Sigmoid colon (tissue), 7 donors: ENCODE results near the gene ELOVL7. TPM values are rescaled to one million over a fixed set of nuclear protein-coding genes. Genes with fewer than 3 reads are reported as not detected.

Experiments used
- DNase-seq: peaks from one replicate; pipeline ENCODE4 v3.0.0-alpha.2; 2019
- H3K27ac ChIP-seq, 4 donors: fragments of 200-600 bp; sonication (generic); one replicate each; pipeline ENCODE4 v1.5.1; 2016 to 2019; ENCODE audit warnings: mild to moderate bottlenecking in 1 of 4
- H3K27me3 ChIP-seq, 3 donors: fragments of 200-600 bp; sonication (generic); one replicate each; pipeline ENCODE4 v1.5.1; 2019; ENCODE audit warnings: mild to moderate bottlenecking in 1 of 3
- H3K36me3 ChIP-seq, 4 donors: fragments of 200-600 bp; sonication (generic); one replicate each; pipeline ENCODE4 v1.5.1; 2016 to 2019
- H3K4me1 ChIP-seq, 4 donors: fragments of 200-600 bp; sonication (generic); one replicate each; pipeline ENCODE4 v1.5.1; 2017 to 2019
- H3K4me3 ChIP-seq, 4 donors: fragments of 200-600 bp; sonication (generic); one replicate each; pipeline ENCODE4 v1.5.1; 2017 to 2019; ENCODE audit warnings: mild to moderate bottlenecking in 2 of 4, moderate library complexity in 1 of 4
- H3K9me3 ChIP-seq, 4 donors: fragments of 200-600 bp in 3 of 4; sonication (generic) in 3 of 4; one replicate each; pipeline versions ENCODE4 v1.5.1 to v1.6.1; 2013 to 2019
- EP300 ChIP-seq, 4 donors: sonication (generic); formaldehyde crosslinking; IDR thresholded peaks; one replicate each; pipeline ENCODE4 v1.6.1; 2017; ENCODE audit warnings: antibody characterized with exemption in 4 of 4
- POLR2A ChIP-seq, 2 donors: fragments of 450-650 bp; IDR thresholded peaks; one replicate each; pipeline ENCODE4 v1.6.1; 2016; ENCODE audit warnings: antibody characterized with exemption in 2 of 2, mild to moderate bottlenecking in 2 of 2, moderate library complexity in 2 of 2
- POLR2AphosphoS5 ChIP-seq, 4 donors: sonication (generic); formaldehyde crosslinking; IDR thresholded peaks; one replicate each; pipeline ENCODE4 v1.6.1; 2017; ENCODE audit warnings: antibody characterized with exemption in 4 of 4
- WGBS, 2 donors: extraction: QIAGEN DNeasy Blood & Tissue Kit; methylation state at CpG; one replicate each; pipeline ENCODE4 v1.1.7; 2013; 5-methylcytosine and 5-hydroxymethylcytosine counted together
- intact Hi-C: fragments of 100-400 bp; cut with DNase I; formaldehyde crosslinking; loops from one replicate; pipeline ENCODE4 v1.15.1; 2023
- polyA plus RNA-seq, 3 donors: library from polyadenylated mRNA; stranded (reverse); fragments of 200-250 nt; gene quantifications; one replicate each; pipeline ENCODE4 v1.2.3, GENCODE V29; 2013
- total RNA-seq, 4 donors: library from RNA; depleted of rRNA; stranded (reverse); fragments of >200 nt; gene quantifications; one replicate each; pipeline ENCODE4 v1.1.0, GENCODE V29; 2016
- TF ChIP-seq, protein P1 (sequence below), 4 experiments: fragments of 450-650 bp in 3 of 4; fragments of 200-600 bp in 1 of 4; IDR thresholded peaks; one replicate each; pipeline ENCODE4 v1.5.1; 2016 to 2019; ENCODE audit warnings: antibody characterized with exemption in 4 of 4, mild to moderate bottlenecking in 3 of 4, moderate library complexity in 2 of 4
- donor health status: healthy with polysubstance abuse.
- donor health status: Bipolar disorder and iron deficiency.
- donor health status: healthy.

The ELOVL7 gene
- total RNA-seq (1 to 10 TPM; 1.4 to 2.7 (median 2.1) TPM), polyA plus RNA-seq (1 to 10 TPM; 1.2 to 8.9 (median 5.5) TPM)

DNA sequence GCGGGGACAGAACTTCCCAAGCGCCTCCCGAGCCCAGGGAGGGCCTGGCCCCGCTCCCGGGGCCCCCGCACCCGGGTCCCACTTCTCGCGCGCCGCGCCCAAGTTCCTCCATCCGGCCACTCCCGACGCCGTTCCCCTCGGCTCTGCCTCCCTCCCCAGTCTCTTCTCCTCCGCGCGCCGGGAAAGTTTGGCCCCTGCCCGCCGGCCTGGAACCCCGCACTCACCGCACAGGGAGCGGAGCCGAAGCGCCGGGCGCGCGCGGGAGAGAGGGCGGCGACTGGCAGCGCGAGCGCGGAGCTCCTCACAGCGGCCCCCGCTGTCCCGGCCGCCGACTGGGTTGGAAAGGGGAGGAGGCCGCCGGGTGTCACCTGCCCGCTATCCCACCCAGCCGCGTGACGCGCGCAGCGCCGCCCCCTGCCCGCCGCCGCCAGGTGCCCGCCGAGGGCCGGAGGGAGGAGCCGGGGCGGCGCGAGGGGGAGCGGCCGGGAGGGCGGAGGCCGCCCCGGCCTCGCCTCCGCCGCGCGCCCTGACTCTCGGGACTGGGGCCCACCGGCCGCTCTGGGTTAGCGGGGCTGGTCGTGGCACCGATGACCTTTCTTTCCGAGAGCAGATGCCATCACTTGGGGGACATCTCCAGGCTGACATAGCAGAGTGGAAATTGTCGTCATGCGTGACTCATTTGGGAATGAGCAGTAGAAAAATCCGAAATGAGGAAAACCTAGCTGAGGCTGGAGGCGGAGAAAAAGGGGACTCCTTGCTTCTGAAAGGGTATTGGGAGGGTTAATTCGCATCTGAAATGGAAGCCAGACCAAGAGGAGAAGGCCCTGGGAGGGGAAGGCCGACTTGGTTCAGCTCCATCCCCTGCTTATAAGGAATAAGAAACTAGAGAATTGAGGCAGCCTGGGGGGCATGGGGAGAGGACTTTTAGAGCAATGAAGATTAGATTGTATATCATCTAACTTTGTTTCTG, at the start of gene ELOVL7:
Gene ELOVL7 (minus strand): TSS at position 334 of the 970 bp plus-strand sequence. CDS start 56,872 bp downstream, outside the sequence.
- Histone ChIP-seq H3K9me3 (no peaks in the 10 kb centered on the region), H3K4me3 (peak within 1 kb of the TSS; percentile 34 to 69 (median 54)), H3K27ac (peak within 1 kb of the TSS in 2 of 4 donors; percentile 6 to 56), H3K27me3 (peaks cover 9 to 68% (median 22%) of the 10 kb centered on the region in 3 donors), H3K4me1 (peaks cover 0 to 21% (median 14%) of the 10 kb centered on the region in 4 donors), H3K36me3 (no peaks in the 10 kb centered on the region)
- no peak for DNase-seq
- 1% methylated on average over 87 of the region's 87 CpGs for WGBS, 2 donors
- TF ChIP-seq POLR2AphosphoS5 (IDR thresholded peaks at IDR 0.05) (peak in 1 of 4 donors; percentile 10), POLR2A (IDR thresholded peaks at IDR 0.05) (peak in 1 of 2 donors; percentile 9), EP300 (IDR thresholded peaks at IDR 0.05) (no peak)
- TF ChIP-seq, protein P1, sequence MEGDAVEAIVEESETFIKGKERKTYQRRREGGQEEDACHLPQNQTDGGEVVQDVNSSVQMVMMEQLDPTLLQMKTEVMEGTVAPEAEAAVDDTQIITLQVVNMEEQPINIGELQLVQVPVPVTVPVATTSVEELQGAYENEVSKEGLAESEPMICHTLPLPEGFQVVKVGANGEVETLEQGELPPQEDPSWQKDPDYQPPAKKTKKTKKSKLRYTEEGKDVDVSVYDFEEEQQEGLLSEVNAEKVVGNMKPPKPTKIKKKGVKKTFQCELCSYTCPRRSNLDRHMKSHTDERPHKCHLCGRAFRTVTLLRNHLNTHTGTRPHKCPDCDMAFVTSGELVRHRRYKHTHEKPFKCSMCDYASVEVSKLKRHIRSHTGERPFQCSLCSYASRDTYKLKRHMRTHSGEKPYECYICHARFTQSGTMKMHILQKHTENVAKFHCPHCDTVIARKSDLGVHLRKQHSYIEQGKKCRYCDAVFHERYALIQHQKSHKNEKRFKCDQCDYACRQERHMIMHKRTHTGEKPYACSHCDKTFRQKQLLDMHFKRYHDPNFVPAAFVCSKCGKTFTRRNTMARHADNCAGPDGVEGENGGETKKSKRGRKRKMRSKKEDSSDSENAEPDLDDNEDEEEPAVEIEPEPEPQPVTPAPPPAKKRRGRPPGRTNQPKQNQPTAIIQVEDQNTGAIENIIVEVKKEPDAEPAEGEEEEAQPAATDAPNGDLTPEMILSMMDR (IDR thresholded peaks at IDR 0.05) = no peak
- intact Hi-C loops = no loop called here

DNA sequence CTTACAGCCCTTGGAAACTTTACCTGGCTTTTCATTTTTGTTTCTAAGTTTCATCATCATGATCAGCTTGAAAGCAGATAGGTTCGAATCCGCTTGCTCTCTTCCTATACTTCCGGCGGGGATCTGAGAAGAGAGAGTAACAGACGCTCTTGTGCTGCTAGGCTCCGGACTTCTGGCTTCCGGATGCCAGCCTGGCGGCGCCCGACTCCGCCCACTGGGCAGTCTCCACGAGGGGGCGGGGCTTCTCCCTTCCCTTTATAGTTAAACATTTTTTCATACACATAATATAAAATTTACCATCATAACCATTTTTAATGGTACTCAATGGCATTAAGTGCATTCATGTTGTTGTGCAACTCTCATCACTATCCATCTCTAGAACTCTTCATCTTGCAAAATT, 49.5 kb upstream of the ELOVL7 start:
- Histone ChIP-seq H3K4me3 (no peak overlapping the region), H3K27me3 (no peaks in the 10 kb centered on the region), H3K4me1 (no peaks in the 10 kb centered on the region), H3K36me3 (peaks cover 3 to 46% (median 5%) of the 10 kb centered on the region in 4 donors), H3K9me3 (no peaks in the 10 kb centered on the region), H3K27ac (no peak overlapping the region)
- WGBS, 2 donors = 97% methylated on average over 13 of the region's 13 CpGs
- intact Hi-C loops = no loop called here
- no peak for DNase-seq
- TF ChIP-seq, protein P1 (IDR thresholded peaks at IDR 0.05) = no peak
- TF ChIP-seq POLR2AphosphoS5 (IDR thresholded peaks at IDR 0.05) = no peak
- TF ChIP-seq EP300 (IDR thresholded peaks at IDR 0.05) = no peak
- TF ChIP-seq POLR2A (IDR thresholded peaks at IDR 0.05) = no peak

DNA sequence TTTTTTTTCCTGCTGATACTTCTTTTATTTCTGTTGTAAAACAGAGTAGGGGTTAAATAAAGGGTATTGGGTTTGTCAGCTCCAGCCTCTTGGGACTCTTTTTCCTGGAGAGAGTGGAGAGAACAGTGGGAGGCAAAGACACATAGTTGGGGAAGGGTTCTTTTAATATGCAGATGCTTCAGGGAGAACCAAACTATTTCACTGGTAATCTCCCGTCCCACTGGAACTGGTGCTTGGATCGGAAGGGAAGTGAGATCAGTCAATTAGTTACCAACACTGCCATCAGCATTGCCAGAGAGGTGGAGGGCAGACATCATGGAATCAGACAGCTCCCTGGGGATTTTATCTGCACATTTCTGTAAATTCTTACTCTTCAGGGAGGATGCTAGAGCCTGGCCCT, 47.6 kb upstream of the ELOVL7 start:
- H3K36me3 ChIP-seq = peaks cover 3 to 28% (median 5%) of the 10 kb centered on the region in 4 donors
- intact Hi-C loops = no loop called here
- H3K4me3 ChIP-seq = no peak overlapping the region
- no peak for DNase-seq
- TF ChIP-seq POLR2A (IDR thresholded peaks at IDR 0.05) (no peak), POLR2AphosphoS5 (IDR thresholded peaks at IDR 0.05) (no peak), EP300 (IDR thresholded peaks at IDR 0.05) (no peak)
- TF ChIP-seq, protein P1 (IDR thresholded peaks at IDR 0.05) = no peak
- no peak overlapping the region for H3K27ac ChIP-seq
- no peaks in the 10 kb centered on the region for H3K27me3 ChIP-seq
- no peaks in the 10 kb centered on the region for H3K9me3 ChIP-seq
- WGBS, 2 donors = 97 to 98% methylated on average over 2 of the region's 2 CpGs
- H3K4me1 ChIP-seq = no peaks in the 10 kb centered on the region

DNA sequence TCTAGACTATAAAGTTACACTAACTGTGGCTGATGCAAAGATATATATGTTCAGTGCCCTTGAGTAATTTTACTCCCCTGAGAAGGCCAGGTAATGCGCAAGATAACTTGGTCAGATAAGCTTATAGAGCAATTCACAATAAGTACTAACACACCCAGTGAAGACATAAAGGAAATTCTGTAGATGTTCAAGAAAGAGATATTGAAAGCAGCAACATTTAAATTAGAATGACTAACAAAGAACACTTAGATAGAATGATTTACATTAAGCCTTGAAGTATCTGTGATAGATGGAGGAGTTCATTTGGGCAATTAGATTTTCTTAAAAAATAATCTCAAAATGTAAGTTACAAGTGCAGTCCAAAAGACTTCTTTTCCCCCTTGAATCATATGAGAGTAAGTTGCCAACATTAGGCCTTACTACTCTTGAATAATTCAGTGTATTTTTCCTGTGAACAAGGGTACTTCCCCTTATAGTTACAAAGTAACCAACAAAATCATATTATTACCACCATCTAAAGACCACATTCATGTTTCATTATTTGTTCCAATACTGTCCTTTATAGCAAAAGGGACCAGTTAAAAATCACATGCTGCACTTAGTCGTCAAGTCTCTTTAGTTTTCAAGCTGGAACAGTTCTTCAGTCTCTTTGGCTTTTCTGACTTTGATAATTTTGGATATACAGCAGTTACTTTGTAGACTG, 44.4 kb upstream of the ELOVL7 start:
- TF ChIP-seq EP300 (IDR thresholded peaks at IDR 0.05) (no peak), POLR2A (IDR thresholded peaks at IDR 0.05) (no peak)
- peaks cover 0 to 12% (median 4%) of the 10 kb centered on the region in 4 donors for H3K36me3 ChIP-seq
- H3K27me3 ChIP-seq = no peaks in the 10 kb centered on the region
- no peak overlapping the region for H3K4me3 ChIP-seq
- H3K4me1 ChIP-seq = no peaks in the 10 kb centered on the region
- no peak overlapping the region for H3K27ac ChIP-seq
- H3K9me3 ChIP-seq = no peaks in the 10 kb centered on the region
- WGBS, 2 donors = 71 to 94% methylated on average over 2 of the region's 2 CpGs
- no peak for DNase-seq
- intact Hi-C loops = no loop called here

DNA sequence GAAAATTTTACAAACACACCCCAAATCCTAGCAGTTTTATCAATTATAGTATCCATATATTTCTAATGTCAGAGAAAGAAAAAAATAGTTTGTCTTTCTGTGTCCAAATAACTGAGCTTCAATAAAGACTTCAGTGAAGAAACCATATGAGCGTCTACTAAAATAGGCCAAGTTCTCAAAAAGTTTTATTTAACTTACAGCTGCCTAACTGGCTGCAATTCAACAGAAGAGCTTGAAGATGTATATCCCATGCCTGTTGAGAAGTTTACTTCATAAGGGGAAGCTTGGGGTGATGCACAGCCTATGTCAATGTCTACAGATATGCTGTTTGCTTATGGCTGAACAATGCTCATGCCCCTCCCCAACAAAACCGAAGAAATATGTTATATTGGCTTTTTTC, 43.7 kb upstream of the ELOVL7 start:
- no peaks in the 10 kb centered on the region for H3K4me1 ChIP-seq

More for the DNA sequence above, 43.7 kb upstream of the ELOVL7 start:
- peaks cover 0 to 6% (median under 1%) of the 10 kb centered on the region in 4 donors for H3K36me3 ChIP-seq
- TF ChIP-seq EP300 (IDR thresholded peaks at IDR 0.05) = no peak
- TF ChIP-seq, protein P1 (IDR thresholded peaks at IDR 0.05) = no peak
- TF ChIP-seq POLR2AphosphoS5 (IDR thresholded peaks at IDR 0.05) = no peak
- no peak for TF ChIP-seq POLR2A (IDR thresholded peaks at IDR 0.05)
- no peaks in the 10 kb centered on the region for H3K9me3 ChIP-seq
- H3K27ac ChIP-seq = no peak overlapping the region
- intact Hi-C loops = no loop called here
- WGBS, 2 donors = 88 to 90% methylated on average over 2 of the region's 2 CpGs
- DNase-seq = no peak
- no peak overlapping the region for H3K4me3 ChIP-seq
- no peaks in the 10 kb centered on the region for H3K27me3 ChIP-seq
